Omental fat pad (tissue), 4 donors: ENCODE data around the gene GPS2. TPM values are rescaled to one million over a fixed set of nuclear protein-coding genes. Genes with fewer than 3 reads are reported as not detected.

Experiments
- ATAC-seq: fragments of 150-250 bp; one replicate; pipeline ENCODE4 v1.9.1; 2016; ENCODE audit warnings: mild to moderate bottlenecking, moderate library complexity; ENCODE audit not compliant: low FRiP score
- DNase-seq: peaks from one replicate; pipeline ENCODE4 v3.0.0-alpha.2; 2019; ENCODE audit warnings: low spot score
- CTCF ChIP-seq, 3 donors: fragments of 450-650 bp; IDR thresholded peaks; one replicate each; pipeline ENCODE4 v1.5.1; 2016 to 2017; ENCODE audit warnings: antibody characterized with exemption in 3 of 3, mild to moderate bottlenecking in 3 of 3, moderate library complexity in 2 of 3
- total RNA-seq, 4 donors: library from RNA; depleted of rRNA; stranded (reverse); fragments of >200 nt; gene quantifications; one replicate each; pipeline ENCODE4 v1.1.0, GENCODE V29; 2016

GPS2 gene
- total RNA-seq, 4 donors from 2014 or later: 49.6 to 91.3 (median 75.9) TPM

GRCh38 chr17:7290685-7291084 lies 24.5 kb downstream of the GPS2 start:
- no peak for DNase-seq
- ATAC-seq: no peak
- TF ChIP-seq CTCF (IDR thresholded peaks at IDR 0.05): no peak

- no peak for TF ChIP-seq CTCF (IDR thresholded peaks at IDR 0.05)
- no peak for ATAC-seq
Measured at GRCh38 chr17:7290166-7290565, 25.0 kb downstream of the GPS2 start.

GRCh38 chr17:7289256-7290032 lies 25.7 kb downstream of the GPS2 start:
- no peak for TF ChIP-seq CTCF (IDR thresholded peaks at IDR 0.05)
- ATAC-seq (no peak), DNase-seq (no peak)

More at GRCh38 chr17:7290166-7290565, 25.0 kb downstream of the GPS2 start:
- DNase-seq: no peak

GRCh38 chr17:7285679-7286078 lies 29.5 kb downstream of the GPS2 start:
- TF ChIP-seq CTCF (IDR thresholded peaks at IDR 0.05): no peak
- DNase-seq (no peak), ATAC-seq (no peak)

- DNase-seq: no peak
- ATAC-seq: no peak
- no peak for TF ChIP-seq CTCF (IDR thresholded peaks at IDR 0.05)
Measured at GRCh38 chr17:7284911-7285310, 30.2 kb downstream of the GPS2 start.

GRCh38 chr17:7283471-7284216 lies 31.5 kb downstream of the GPS2 start:
- TF ChIP-seq CTCF (IDR thresholded peaks at IDR 0.05): no peak
- DNase-seq: no peak

More at GRCh38 chr17:7283471-7284216, 31.5 kb downstream of the GPS2 start:
- ATAC-seq: no peak
